OCI-LY3 (cell line): ENCODE results near the gene EPC2.

Source experiments
- EZH2phosphoT487 ChIP-seq: fragments of 200-600 bp; shearing (Covaris generic); IDR thresholded peaks from 2 replicates; pipeline ENCODE4 v1.6.1; 2018; ENCODE audit warnings: antibody characterized with exemption, mixed run types, low read depth
- TF ChIP-seq, protein P1 (sequence below): fragments of 200-600, 300-600 bp; sonication (generic); IDR thresholded peaks from 2 replicates; pipeline ENCODE4 v1.5.1; 2014; ENCODE audit warnings: antibody characterized with exemption, low read length, low read depth

DNA sequence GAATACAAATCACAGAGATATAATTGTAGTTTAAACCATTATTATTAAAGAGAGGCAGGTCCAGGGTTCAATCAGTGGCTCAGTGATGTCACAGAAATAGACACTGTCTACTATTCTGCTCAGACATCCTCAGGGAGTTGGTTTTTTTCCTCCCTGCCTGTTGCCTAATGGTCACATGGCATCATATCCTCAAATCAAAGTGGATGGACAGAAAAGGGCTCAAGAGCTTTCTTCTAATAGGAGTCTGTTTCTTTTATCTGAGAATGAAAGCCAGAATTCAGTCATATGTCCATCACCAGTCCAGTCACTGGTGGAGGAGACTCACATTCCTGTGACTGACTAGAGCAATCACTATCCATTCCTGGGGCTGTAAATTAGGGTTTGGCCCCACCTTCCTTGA, 27.9 kb upstream of the EPC2 start:
- TF ChIP-seq, protein P1, sequence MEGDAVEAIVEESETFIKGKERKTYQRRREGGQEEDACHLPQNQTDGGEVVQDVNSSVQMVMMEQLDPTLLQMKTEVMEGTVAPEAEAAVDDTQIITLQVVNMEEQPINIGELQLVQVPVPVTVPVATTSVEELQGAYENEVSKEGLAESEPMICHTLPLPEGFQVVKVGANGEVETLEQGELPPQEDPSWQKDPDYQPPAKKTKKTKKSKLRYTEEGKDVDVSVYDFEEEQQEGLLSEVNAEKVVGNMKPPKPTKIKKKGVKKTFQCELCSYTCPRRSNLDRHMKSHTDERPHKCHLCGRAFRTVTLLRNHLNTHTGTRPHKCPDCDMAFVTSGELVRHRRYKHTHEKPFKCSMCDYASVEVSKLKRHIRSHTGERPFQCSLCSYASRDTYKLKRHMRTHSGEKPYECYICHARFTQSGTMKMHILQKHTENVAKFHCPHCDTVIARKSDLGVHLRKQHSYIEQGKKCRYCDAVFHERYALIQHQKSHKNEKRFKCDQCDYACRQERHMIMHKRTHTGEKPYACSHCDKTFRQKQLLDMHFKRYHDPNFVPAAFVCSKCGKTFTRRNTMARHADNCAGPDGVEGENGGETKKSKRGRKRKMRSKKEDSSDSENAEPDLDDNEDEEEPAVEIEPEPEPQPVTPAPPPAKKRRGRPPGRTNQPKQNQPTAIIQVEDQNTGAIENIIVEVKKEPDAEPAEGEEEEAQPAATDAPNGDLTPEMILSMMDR = no peak
- no peak for TF ChIP-seq EZH2phosphoT487
